CD4-positive, alpha-beta T cell (primary cell): ENCODE results near the gene ADAMTSL1. TPM values are rescaled to one million over a fixed set of nuclear protein-coding genes. Genes with fewer than 3 reads are reported as not detected.

Source experiments
- ATAC-seq: fragments of 200-7000 bp; cut with Tn5 transposase; one replicate; pipeline ENCODE4 v1.10.0; 2022; ENCODE audit warnings: mild to moderate bottlenecking; ENCODE audit not compliant: poor library complexity
- CTCF ChIA-PET: fragments of 350-600 bp; sonication (Branson Sonifier 250); formaldehyde crosslinking; loops from one replicate; lab custom pipeline; 2021; ENCODE audit warnings: antibody characterized with exemption, inconsistent platforms; lab: Charles Lee
- POLR2A ChIA-PET: fragments of 350-600 bp; sonication (Branson Sonifier 250); formaldehyde crosslinking; loops from one replicate; lab custom pipeline; 2021; ENCODE audit warnings: antibody characterized with exemption, inconsistent platforms; lab: Charles Lee
- DNase-seq, 14 experiments: peaks; one replicate each; pipeline ENCODE4 v3.0.0-alpha.2; 2013 to 2020; ENCODE audit warnings: mixed read lengths in 2 of 14
- H3K27ac ChIP-seq, 2 donors: one replicate each; pipeline versions ENCODE4 v1.5.1 to v1.7.0; 2013; ENCODE audit warnings: low read length in 2 of 2, low read depth in 1 of 2, mild to moderate bottlenecking in 1 of 2
- H3K27me3 ChIP-seq, 2 experiments: 1 replicate in 1 of 2; 2 replicates in 1 of 2; pipeline versions ENCODE4 v1.6.1 to v1.7.0; 2013; ENCODE audit warnings: low read length in 2 of 2, control low read depth in 1 of 2, mild to moderate bottlenecking in 1 of 2, moderate library complexity in 1 of 2; ENCODE audit not compliant: insufficient read depth in 2 of 2, control insufficient read depth in 1 of 2
- H3K36me3 ChIP-seq: one replicate; pipeline ENCODE4 v1.6.1; 2013; ENCODE audit warnings: low read length, control low read depth; ENCODE audit not compliant: insufficient read depth
- H3K4me1 ChIP-seq: one replicate; pipeline ENCODE4 v1.6.1; 2013; ENCODE audit warnings: low read length, control low read depth; ENCODE audit not compliant: insufficient read depth
- H3K4me3 ChIP-seq: one replicate; pipeline ENCODE4 v1.5.1; 2013; ENCODE audit warnings: mild to moderate bottlenecking, low read length, moderate library complexity
- H3K9me3 ChIP-seq, 2 experiments: 1 replicate in 1 of 2; 2 replicates in 1 of 2; pipeline versions ENCODE4 v1.6.1 to v1.7.0; 2013; ENCODE audit warnings: low read length in 2 of 2, mild to moderate bottlenecking in 2 of 2, control low read depth in 1 of 2, moderate library complexity in 1 of 2; ENCODE audit not compliant: control insufficient read depth in 1 of 2, insufficient read depth in 1 of 2
- H3K27ac Mint-ChIP-seq: one replicate; pipeline ENCODE4 v1.8.0; 2020; ENCODE audit warnings: mixed read lengths
- H3K27me3 Mint-ChIP-seq: one replicate; pipeline ENCODE4 v1.8.0; 2021; ENCODE audit warnings: mixed read lengths
- H3K36me3 Mint-ChIP-seq: one replicate; pipeline ENCODE4 v1.8.0; 2021; ENCODE audit warnings: low read depth, mixed read lengths
- H3K4me1 Mint-ChIP-seq: one replicate; pipeline ENCODE4 v1.8.0; 2021; ENCODE audit warnings: low read depth, mixed read lengths
- H3K4me3 Mint-ChIP-seq: one replicate; pipeline ENCODE4 v1.8.0; 2020; ENCODE audit warnings: mild to moderate bottlenecking, mixed read lengths
- H3K9me3 Mint-ChIP-seq: one replicate; pipeline ENCODE4 v1.8.0; 2020; ENCODE audit warnings: mixed read lengths
- intact Hi-C, 2 experiments: fragments of 100-400 bp; cut with DNase I in 1 of 2; cut with micrococcal nuclease in 1 of 2; formaldehyde crosslinking; loops; one replicate each; pipeline versions ENCODE4 v1.15.1 to v1.9.0; 2023 to 2025; cut with DNase I, micrococcal nuclease
- total RNA-seq, 174 experiments: library from RNA in 2 of 174; stranded (reverse) in 2 of 174; gene quantifications; one replicate each; pipeline ENCODE4 v1.2.3 and lab custom pipeline; 2021 to 2026
- TF ChIP-seq, protein P1 (sequence below): fragments of 200-600 bp; IDR thresholded peaks from one replicate; pipeline ENCODE4 v1.8.0; 2022; ENCODE audit warnings: antibody characterized with exemption, mild to moderate bottlenecking

Gene ADAMTSL1
- total RNA-seq, 2 experiments from 2014 or later: not detected

DNA sequence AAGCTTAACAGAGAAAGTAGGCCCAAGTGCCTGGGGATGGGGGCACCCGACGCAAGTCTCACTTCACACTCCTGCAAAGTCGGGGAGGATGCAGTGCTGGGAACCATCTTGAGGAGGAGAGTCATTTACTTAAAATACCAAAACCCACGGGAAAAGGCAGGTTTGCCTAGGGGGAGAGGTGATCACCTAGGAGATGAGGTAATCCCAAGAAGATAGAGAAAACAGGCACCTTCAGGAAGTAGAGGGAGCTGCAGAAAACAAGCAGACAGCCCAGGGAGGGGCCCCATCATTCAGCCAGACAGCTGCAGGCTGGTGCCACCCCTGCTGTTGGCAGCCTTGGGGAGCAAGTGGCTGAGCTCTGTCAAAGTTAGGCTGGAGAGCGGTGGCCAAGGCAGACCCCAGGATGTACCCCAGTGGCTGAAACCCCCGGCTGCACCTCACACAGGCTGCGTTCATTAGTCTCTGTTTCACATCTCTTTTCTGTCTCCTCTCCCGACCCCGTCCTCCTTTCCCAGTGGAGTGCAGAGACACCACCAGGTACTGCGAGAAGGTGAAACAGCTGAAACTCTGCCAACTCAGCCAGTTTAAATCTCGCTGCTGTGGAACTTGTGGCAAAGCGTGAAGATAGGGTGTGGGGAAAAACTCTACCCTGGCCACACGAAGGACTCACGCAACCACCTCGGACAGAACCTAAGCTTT is 434.1 kb downstream of the ADAMTSL1 start:
- no peak for ATAC-seq
- intact Hi-C loops: no loop called here
- H3K9me3 Mint-ChIP-seq: no peaks in the 10 kb centered on the region
- H3K4me3 ChIP-seq: no peak overlapping the region
- H3K27ac ChIP-seq: no peak overlapping the region
- POLR2A ChIA-PET: no interaction called here
- peaks cover 0 to 10% of the 10 kb centered on the region in 2 experiments for H3K9me3 ChIP-seq
- CTCF ChIA-PET: interaction anchor here (0.6 kb wide), 1 partner anchor 573 kb away, joined by 3 read pairs; no protein-coding TSS in a partner anchor
- no peaks in the 10 kb centered on the region for H3K27me3 ChIP-seq
- TF ChIP-seq, protein P1, sequence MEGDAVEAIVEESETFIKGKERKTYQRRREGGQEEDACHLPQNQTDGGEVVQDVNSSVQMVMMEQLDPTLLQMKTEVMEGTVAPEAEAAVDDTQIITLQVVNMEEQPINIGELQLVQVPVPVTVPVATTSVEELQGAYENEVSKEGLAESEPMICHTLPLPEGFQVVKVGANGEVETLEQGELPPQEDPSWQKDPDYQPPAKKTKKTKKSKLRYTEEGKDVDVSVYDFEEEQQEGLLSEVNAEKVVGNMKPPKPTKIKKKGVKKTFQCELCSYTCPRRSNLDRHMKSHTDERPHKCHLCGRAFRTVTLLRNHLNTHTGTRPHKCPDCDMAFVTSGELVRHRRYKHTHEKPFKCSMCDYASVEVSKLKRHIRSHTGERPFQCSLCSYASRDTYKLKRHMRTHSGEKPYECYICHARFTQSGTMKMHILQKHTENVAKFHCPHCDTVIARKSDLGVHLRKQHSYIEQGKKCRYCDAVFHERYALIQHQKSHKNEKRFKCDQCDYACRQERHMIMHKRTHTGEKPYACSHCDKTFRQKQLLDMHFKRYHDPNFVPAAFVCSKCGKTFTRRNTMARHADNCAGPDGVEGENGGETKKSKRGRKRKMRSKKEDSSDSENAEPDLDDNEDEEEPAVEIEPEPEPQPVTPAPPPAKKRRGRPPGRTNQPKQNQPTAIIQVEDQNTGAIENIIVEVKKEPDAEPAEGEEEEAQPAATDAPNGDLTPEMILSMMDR: no peak
- H3K4me1 ChIP-seq: no peaks in the 10 kb centered on the region
- H3K27me3 Mint-ChIP-seq: peaks cover 12% of the 10 kb centered on the region
- no peaks in the 10 kb centered on the region for H3K36me3 Mint-ChIP-seq
- H3K27ac Mint-ChIP-seq: no peak overlapping the region
- no peaks in the 10 kb centered on the region for H3K4me1 Mint-ChIP-seq
- H3K36me3 ChIP-seq: no peaks in the 10 kb centered on the region
- no peak for DNase-seq
- no peak overlapping the region for H3K4me3 Mint-ChIP-seq

DNA sequence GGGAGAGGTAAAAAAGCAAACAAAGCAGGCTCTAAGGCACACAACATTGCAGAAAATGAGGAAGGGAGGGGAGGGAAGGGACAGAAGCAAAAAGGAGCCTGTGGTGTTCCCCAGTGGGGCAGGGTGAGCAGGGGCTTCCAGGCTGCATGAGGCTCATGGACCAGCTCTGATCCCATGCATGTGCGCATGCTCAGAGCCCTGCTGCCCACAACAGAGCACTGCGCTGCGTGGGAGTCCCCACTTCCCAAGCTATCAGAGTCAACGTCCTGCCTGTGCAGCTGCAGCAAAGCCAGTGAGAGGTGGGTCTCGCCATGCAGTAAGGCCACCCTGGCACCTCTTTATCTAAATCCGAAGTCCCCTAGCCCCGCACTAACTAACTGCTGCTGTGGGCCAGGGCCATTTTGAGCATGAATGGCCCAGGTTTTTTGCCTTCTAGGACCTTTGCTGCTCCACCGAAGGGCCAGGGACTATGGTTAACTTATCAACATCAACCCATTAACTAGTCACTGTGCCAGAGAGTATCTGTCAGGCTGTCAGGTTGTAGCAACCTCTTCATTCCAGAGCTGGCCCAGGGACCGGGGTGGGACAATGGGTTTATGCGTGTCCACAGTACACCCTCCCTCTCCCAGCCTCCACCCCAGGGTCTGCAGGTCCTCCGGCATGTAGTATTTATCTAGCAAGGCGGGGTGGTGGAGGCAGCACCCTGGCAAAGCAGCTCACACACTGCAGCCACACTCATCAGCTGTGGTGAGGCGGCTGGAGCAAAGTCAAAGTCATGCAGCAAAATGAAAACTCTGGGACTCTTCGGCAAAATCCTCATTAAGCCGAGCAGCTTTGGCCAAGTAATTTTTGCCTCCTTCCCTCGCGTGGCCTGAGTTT is 435.4 kb downstream of the ADAMTSL1 start:
- Mint-ChIP-seq H3K27ac (no peak overlapping the region), H3K4me1 (no peaks in the 10 kb centered on the region), H3K36me3 (no peaks in the 10 kb centered on the region), H3K9me3 (no peaks in the 10 kb centered on the region), H3K27me3 (peaks cover 16% of the 10 kb centered on the region), H3K4me3 (no peak overlapping the region)
- intact Hi-C loops: no loop called here
- TF ChIP-seq, protein P1: no peak
- H3K9me3 ChIP-seq: peaks cover 0 to 10% of the 10 kb centered on the region in 2 experiments
- CTCF ChIA-PET: no interaction called here
- DNase-seq: no peak
- no peak for ATAC-seq
- no peaks in the 10 kb centered on the region for H3K4me1 ChIP-seq
- H3K27me3 ChIP-seq: no peaks in the 10 kb centered on the region
- H3K36me3 ChIP-seq: no peaks in the 10 kb centered on the region
- H3K27ac ChIP-seq: no peak overlapping the region
- H3K4me3 ChIP-seq: no peak overlapping the region
- POLR2A ChIA-PET: no interaction called here

DNA sequence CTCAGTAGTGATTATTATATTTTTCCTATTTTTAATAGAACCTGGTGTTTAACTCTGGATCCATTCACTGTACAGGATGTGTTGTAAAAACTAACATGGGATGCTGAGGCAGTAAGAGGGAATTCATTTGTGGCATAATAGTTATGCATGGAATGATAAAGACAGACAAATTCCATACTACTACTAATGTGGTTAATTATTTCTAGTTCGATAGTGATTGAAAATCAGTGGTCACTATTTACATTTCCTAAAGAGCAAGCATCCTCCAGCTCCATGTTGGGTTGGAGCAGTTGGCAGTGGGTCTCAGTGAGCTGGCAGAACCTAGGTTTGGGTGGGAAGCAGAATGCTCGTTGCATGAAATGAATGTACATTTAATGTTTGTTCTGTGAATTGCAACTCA is 436.5 kb downstream of the ADAMTSL1 start:
- no peaks in the 10 kb centered on the region for H3K36me3 Mint-ChIP-seq
- no peaks in the 10 kb centered on the region for H3K9me3 Mint-ChIP-seq
- H3K4me3 Mint-ChIP-seq: no peak overlapping the region
- H3K27ac ChIP-seq: no peak overlapping the region
- intact Hi-C loops: no loop called here
- CTCF ChIA-PET: no interaction called here
- no peaks in the 10 kb centered on the region for H3K4me1 Mint-ChIP-seq
- DNase-seq (no peak), ATAC-seq (no peak)
- POLR2A ChIA-PET: no interaction called here
- H3K9me3 ChIP-seq: peaks cover 0 to 10% of the 10 kb centered on the region in 2 experiments
- TF ChIP-seq, protein P1: no peak
- no peak overlapping the region for H3K4me3 ChIP-seq
- peaks cover 16% of the 10 kb centered on the region for H3K27me3 Mint-ChIP-seq
- no peaks in the 10 kb centered on the region for H3K36me3 ChIP-seq
- no peaks in the 10 kb centered on the region for H3K27me3 ChIP-seq
- no peak overlapping the region for H3K27ac Mint-ChIP-seq
- no peaks in the 10 kb centered on the region for H3K4me1 ChIP-seq
